ENCODE measurements around the gene TMUB1.

TMUB1 gene

GRCh38 chr7:151110236-151110940, 27.1 kb upstream of the TMUB1 start:
- peaks cover 5% of the 10 kb centered on the region for H3K36me3 ChIP-seq (ENCODE audit: control insufficient read depth, insufficient read depth, low read length, severe bottlenecking)
- no peak for DNase-seq (ENCODE audit: low read depth)
- H3K9ac ChIP-seq (ENCODE audit: low read length), result peak overlapping the region; percentile 20
- no peaks in the 10 kb centered on the region for H3K27me3 ChIP-seq (replicated peaks; ENCODE audit: control insufficient read depth, insufficient read depth, low read length)
- H3K9me3 ChIP-seq (ENCODE audit: control insufficient read depth, low read length), result no peaks in the 10 kb centered on the region
- peaks cover 14% of the 10 kb centered on the region for H3K4me1 ChIP-seq (ENCODE audit: control insufficient read depth, insufficient read depth, low read length)
- H3K4me3 ChIP-seq (ENCODE audit: low read length), result no peak overlapping the region

DNA sequence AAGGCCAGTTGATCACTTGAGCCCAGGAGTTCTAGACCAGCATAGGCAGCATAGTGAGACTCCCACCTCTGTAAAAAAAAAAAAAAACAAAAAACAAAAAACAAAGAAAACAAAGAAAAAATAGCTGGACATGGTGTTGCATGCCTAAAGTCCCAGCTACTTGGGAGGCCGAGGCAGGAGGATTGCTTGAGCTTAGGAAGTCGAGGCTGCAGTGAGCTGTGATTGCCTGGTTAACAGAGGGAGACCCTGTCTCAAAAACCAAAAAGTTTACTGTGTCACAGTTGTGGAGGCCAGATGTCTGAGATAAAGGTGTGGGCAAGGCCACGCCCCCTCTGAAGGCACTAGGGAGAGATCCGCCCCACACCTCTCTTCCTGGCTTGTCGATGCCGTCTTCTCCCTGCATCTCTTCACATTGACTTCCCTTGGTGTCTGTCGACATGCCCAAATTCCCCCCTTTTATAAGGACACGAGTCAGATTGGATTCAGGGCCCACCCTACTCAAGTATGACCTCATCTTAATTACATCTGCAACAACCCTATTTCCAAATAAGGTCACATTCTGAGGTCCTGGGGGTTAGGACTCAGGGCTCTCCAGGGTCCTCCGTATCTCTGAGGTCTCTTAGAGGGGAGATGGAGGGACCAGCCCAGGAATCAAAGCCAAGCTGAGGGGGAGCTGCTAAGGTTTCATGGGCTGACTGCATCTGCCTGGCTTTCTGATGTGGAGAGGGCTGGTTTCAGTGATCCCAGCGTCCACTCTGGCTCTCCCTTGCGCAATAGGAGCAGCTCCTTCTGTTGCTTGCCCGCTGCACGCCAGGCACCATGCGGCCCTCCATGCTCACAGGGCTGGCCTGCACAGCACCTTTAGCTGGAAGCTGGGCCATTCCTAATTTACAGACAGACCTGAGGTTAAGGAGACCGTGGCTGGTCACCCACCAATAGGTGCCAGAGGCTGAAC, 26.1 kb upstream of the TMUB1 start:
- peak overlapping the region; percentile 20 for H3K9ac ChIP-seq (ENCODE audit: low read length)
- H3K4me1 ChIP-seq (ENCODE audit: control insufficient read depth, insufficient read depth, low read length), result peaks cover 24% of the 10 kb centered on the region
- H3K9me3 ChIP-seq (ENCODE audit: control insufficient read depth, low read length), result no peaks in the 10 kb centered on the region
- peak; percentile 39 for DNase-seq (ENCODE audit: low read depth)
- no peak overlapping the region for H3K4me3 ChIP-seq (ENCODE audit: low read length)
- no peaks in the 10 kb centered on the region for H3K27me3 ChIP-seq (replicated peaks; ENCODE audit: control insufficient read depth, insufficient read depth, low read length)
- H3K36me3 ChIP-seq (ENCODE audit: control insufficient read depth, insufficient read depth, low read length, severe bottlenecking), result peaks cover 9% of the 10 kb centered on the region

- H3K9me3 ChIP-seq (ENCODE audit: control insufficient read depth, low read length), result no peaks in the 10 kb centered on the region
- no peak overlapping the region for H3K4me3 ChIP-seq (ENCODE audit: low read length)
- H3K27me3 ChIP-seq (replicated peaks; ENCODE audit: control insufficient read depth, insufficient read depth, low read length), result no peaks in the 10 kb centered on the region
- H3K9ac ChIP-seq (ENCODE audit: low read length), result no peak overlapping the region
- peaks cover 24% of the 10 kb centered on the region for H3K4me1 ChIP-seq (ENCODE audit: control insufficient read depth, insufficient read depth, low read length)
- peaks cover 9% of the 10 kb centered on the region for H3K36me3 ChIP-seq (ENCODE audit: control insufficient read depth, insufficient read depth, low read length, severe bottlenecking)
- DNase-seq (ENCODE audit: low read depth), result no peak
These were observed 24.6 kb upstream of the TMUB1 start for GRCh38 chr7:151107882-151108281.

DNA sequence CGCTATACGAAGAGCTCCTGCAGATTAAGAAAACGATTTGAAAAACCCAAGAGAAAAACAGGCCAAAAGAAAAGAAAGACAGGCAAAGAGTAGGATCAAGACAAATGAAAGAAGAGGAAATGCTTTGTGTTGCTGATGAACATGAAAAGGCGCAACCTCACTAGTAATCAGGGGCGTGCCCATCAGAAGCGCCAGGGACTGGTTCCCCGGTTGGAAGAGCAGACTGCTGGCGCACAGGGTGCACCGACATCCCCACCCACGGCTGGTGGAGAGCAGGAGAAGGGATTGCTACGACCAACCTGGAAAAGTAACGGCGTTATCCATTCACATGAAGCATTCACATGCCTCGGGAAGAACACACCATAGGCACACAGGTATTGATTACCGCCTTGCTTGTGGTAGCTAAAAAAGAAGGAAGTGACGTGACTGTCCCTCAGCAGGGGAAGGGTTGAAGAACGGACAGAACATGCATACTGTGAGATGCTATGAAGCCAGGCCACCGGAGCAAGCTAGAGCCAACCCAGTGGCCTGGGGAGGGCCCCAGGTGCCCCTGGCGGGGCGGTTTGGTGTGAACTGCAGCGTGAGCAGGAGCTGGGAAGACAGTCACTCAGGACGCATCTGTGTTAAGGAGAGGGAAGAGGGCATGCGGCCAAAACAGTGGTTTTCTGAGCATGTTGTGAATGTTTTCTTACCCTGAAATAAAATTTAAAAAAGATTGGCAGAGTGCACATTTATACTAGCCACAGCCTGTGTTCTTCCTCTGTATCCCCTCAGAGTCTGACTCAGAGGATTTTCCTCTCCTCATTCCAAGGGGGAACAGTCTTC, 21.3 kb upstream of the TMUB1 start:
- DNase-seq (ENCODE audit: low read depth), result peak; percentile 70
- H3K4me3 ChIP-seq (ENCODE audit: low read length), result no peak overlapping the region
- peaks cover 9% of the 10 kb centered on the region for H3K36me3 ChIP-seq (ENCODE audit: control insufficient read depth, insufficient read depth, low read length, severe bottlenecking)
- H3K9me3 ChIP-seq (ENCODE audit: control insufficient read depth, low read length), result no peaks in the 10 kb centered on the region
- H3K9ac ChIP-seq (ENCODE audit: low read length), result no peak overlapping the region
- no peaks in the 10 kb centered on the region for H3K27me3 ChIP-seq (replicated peaks; ENCODE audit: control insufficient read depth, insufficient read depth, low read length)
- peaks cover 18% of the 10 kb centered on the region for H3K4me1 ChIP-seq (ENCODE audit: control insufficient read depth, insufficient read depth, low read length)

GRCh38 chr7:151103973-151104372, 20.7 kb upstream of the TMUB1 start:
- DNase-seq (ENCODE audit: low read depth), result no peak

DNA sequence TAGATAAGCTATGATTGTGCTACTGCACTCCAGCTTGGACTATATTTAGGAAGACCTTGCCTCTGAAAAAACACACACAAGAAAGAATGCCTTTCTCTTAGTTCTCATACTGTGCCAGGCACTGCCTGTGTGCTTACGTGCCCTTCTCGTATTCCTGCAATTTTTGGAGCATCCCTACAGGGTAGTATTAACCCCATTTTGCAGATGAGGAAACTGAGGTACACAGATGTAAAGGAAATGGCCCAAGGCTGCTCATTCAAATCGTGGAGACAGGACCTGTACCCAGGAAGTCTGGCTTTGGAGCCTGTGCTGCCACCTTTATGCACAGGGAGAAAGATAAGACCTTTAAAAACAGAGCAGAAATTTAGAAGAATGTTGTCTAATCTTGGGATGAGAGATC, 19.7 kb upstream of the TMUB1 start:
- H3K9ac ChIP-seq (ENCODE audit: low read length), result no peak overlapping the region
- peaks cover 12% of the 10 kb centered on the region for H3K4me1 ChIP-seq (ENCODE audit: control insufficient read depth, insufficient read depth, low read length)
- H3K4me3 ChIP-seq (ENCODE audit: low read length), result no peak overlapping the region
- no peaks in the 10 kb centered on the region for H3K9me3 ChIP-seq (ENCODE audit: control insufficient read depth, low read length)
- H3K27me3 ChIP-seq (replicated peaks; ENCODE audit: control insufficient read depth, insufficient read depth, low read length), result no peaks in the 10 kb centered on the region
- peaks cover 11% of the 10 kb centered on the region for H3K36me3 ChIP-seq (ENCODE audit: control insufficient read depth, insufficient read depth, low read length, severe bottlenecking)
- DNase-seq (ENCODE audit: low read depth), result no peak

More at GRCh38 chr7:151103973-151104372, 20.7 kb upstream of the TMUB1 start:
- Histone ChIP-seq H3K9me3 (ENCODE audit: control insufficient read depth, low read length) (no peaks in the 10 kb centered on the region), H3K4me3 (ENCODE audit: low read length) (no peak overlapping the region), H3K36me3 (ENCODE audit: control insufficient read depth, insufficient read depth, low read length, severe bottlenecking) (peaks cover 9% of the 10 kb centered on the region), H3K27me3 (replicated peaks; ENCODE audit: control insufficient read depth, insufficient read depth, low read length) (no peaks in the 10 kb centered on the region), H3K9ac (ENCODE audit: low read length) (no peak overlapping the region), H3K4me1 (ENCODE audit: control insufficient read depth, insufficient read depth, low read length) (peaks cover 12% of the 10 kb centered on the region)

GRCh38 chr7:151101621-151102396, 18.5 kb upstream of the TMUB1 start:
- DNase-seq (ENCODE audit: low read depth), result no peak

GRCh38 chr7:151100921-151101320, 17.6 kb upstream of the TMUB1 start:
- peaks cover 12% of the 10 kb centered on the region for H3K4me1 ChIP-seq (ENCODE audit: control insufficient read depth, insufficient read depth, low read length)
- H3K9ac ChIP-seq (ENCODE audit: low read length), result no peak overlapping the region
- no peak overlapping the region for H3K4me3 ChIP-seq (ENCODE audit: low read length)
- H3K27me3 ChIP-seq (replicated peaks; ENCODE audit: control insufficient read depth, insufficient read depth, low read length), result no peaks in the 10 kb centered on the region
- H3K9me3 ChIP-seq (ENCODE audit: control insufficient read depth, low read length), result no peaks in the 10 kb centered on the region
- no peak for DNase-seq (ENCODE audit: low read depth)
- H3K36me3 ChIP-seq (ENCODE audit: control insufficient read depth, insufficient read depth, low read length, severe bottlenecking), result peaks cover 8% of the 10 kb centered on the region

More at GRCh38 chr7:151101621-151102396, 18.5 kb upstream of the TMUB1 start:
- no peak overlapping the region for H3K4me3 ChIP-seq (ENCODE audit: low read length)
- H3K9me3 ChIP-seq (ENCODE audit: control insufficient read depth, low read length), result no peaks in the 10 kb centered on the region
- H3K9ac ChIP-seq (ENCODE audit: low read length), result no peak overlapping the region
- no peaks in the 10 kb centered on the region for H3K27me3 ChIP-seq (replicated peaks; ENCODE audit: control insufficient read depth, insufficient read depth, low read length)
- peaks cover 12% of the 10 kb centered on the region for H3K4me1 ChIP-seq (ENCODE audit: control insufficient read depth, insufficient read depth, low read length)
- H3K36me3 ChIP-seq (ENCODE audit: control insufficient read depth, insufficient read depth, low read length, severe bottlenecking), result peaks cover 13% of the 10 kb centered on the region

GRCh38 chr7:151099486-151100211, 16.4 kb upstream of the TMUB1 start:
- Histone ChIP-seq H3K4me3 (ENCODE audit: low read length) (no peak overlapping the region), H3K9me3 (ENCODE audit: control insufficient read depth, low read length) (no peaks in the 10 kb centered on the region), H3K36me3 (ENCODE audit: control insufficient read depth, insufficient read depth, low read length, severe bottlenecking) (peaks cover 5% of the 10 kb centered on the region)

More at GRCh38 chr7:151099486-151100211, 16.4 kb upstream of the TMUB1 start:
- no peak for DNase-seq (ENCODE audit: low read depth)
- peaks cover 10% of the 10 kb centered on the region for H3K4me1 ChIP-seq (ENCODE audit: control insufficient read depth, insufficient read depth, low read length)
- no peaks in the 10 kb centered on the region for H3K27me3 ChIP-seq (replicated peaks; ENCODE audit: control insufficient read depth, insufficient read depth, low read length)
- H3K9ac ChIP-seq (ENCODE audit: low read length), result no peak overlapping the region
